Neuronal stem cell (in vitro differentiated cells): ENCODE data around the gene VWF.

Source experiments
- DNase-seq: peaks from one replicate; pipeline ENCODE4 v3.0.0-alpha.2; 2013; ENCODE audit warnings: low spot score
- H2AFZ ChIP-seq: one replicate; pipeline ENCODE4 v1.6.1; 2013; ENCODE audit warnings: mild to moderate bottlenecking, low read length, inconsistent platforms
- H2AK5ac ChIP-seq: 2 replicates; pipeline ENCODE4 v1.6.1; 2013; ENCODE audit warnings: low read depth, mild to moderate bottlenecking, inconsistent platforms, low read length, moderate library complexity, mixed read lengths
- H2BK120ac ChIP-seq: 2 replicates; pipeline ENCODE4 v1.6.1; 2013; ENCODE audit warnings: low read depth, mild to moderate bottlenecking, inconsistent platforms, low read length, moderate library complexity, mixed read lengths
- H2BK12ac ChIP-seq: one replicate; pipeline ENCODE4 v1.6.1; 2013; ENCODE audit warnings: low read length, inconsistent platforms
- H2BK15ac ChIP-seq: 2 replicates; pipeline ENCODE4 v1.6.1; 2013; ENCODE audit warnings: mild to moderate bottlenecking, low read length, inconsistent platforms, mixed read lengths
- H2BK5ac ChIP-seq: one replicate; pipeline ENCODE4 v1.6.1; 2013; ENCODE audit warnings: inconsistent platforms, mild to moderate bottlenecking, low read length, moderate library complexity
- H3K14ac ChIP-seq: one replicate; pipeline ENCODE4 v1.6.1; 2013; ENCODE audit warnings: low read length, inconsistent platforms
- H3K18ac ChIP-seq: 2 replicates; pipeline ENCODE4 v1.6.1; 2013; ENCODE audit warnings: low read length, inconsistent platforms
- H3K23ac ChIP-seq: 2 replicates; pipeline ENCODE4 v1.6.1; 2013; ENCODE audit warnings: low read depth, mild to moderate bottlenecking, mixed read lengths, low read length, inconsistent platforms; ENCODE audit not compliant: poor library complexity
- H3K27ac ChIP-seq: replicated peaks from 3 replicates; pipeline ENCODE4 v1.5.1; 2013; ENCODE audit warnings: low read length, inconsistent platforms
- H3K27me3 ChIP-seq, 3 experiments: 2 replicates each; pipeline ENCODE4 v1.6.1; 2013; ENCODE audit warnings: low read length in 3 of 3, mild to moderate bottlenecking in 2 of 3, inconsistent platforms in 1 of 3, low read depth in 1 of 3, mixed read lengths in 1 of 3, moderate library complexity in 1 of 3; ENCODE audit not compliant: control insufficient read depth in 3 of 3, insufficient read depth in 3 of 3
- H3K36me3 ChIP-seq, 2 donors: replicated peaks in 1 of 2; 2 replicates each; pipeline ENCODE4 v1.6.1; 2013; ENCODE audit warnings: low read length in 2 of 2; ENCODE audit not compliant: control insufficient read depth in 2 of 2, insufficient read depth in 2 of 2
- H3K4ac ChIP-seq: 2 replicates; pipeline ENCODE4 v1.6.1; 2013; ENCODE audit warnings: inconsistent platforms, mild to moderate bottlenecking, low read length, moderate library complexity
- H3K4me1 ChIP-seq, 2 donors: 1 replicate in 1 of 2; 2 replicates in 1 of 2; pipeline ENCODE4 v1.6.1; 2013; ENCODE audit warnings: low read length in 2 of 2, low read depth in 1 of 2; ENCODE audit not compliant: control insufficient read depth in 2 of 2, insufficient read depth in 1 of 2
- H3K4me2 ChIP-seq: one replicate; pipeline ENCODE4 v1.6.1; 2013; ENCODE audit warnings: mild to moderate bottlenecking, low read length, inconsistent platforms; ENCODE audit not compliant: insufficient read depth, poor library complexity, severe bottlenecking
- H3K4me3 ChIP-seq, 2 donors: 2 replicates each; pipeline ENCODE4 v1.5.1; 2013; ENCODE audit warnings: low read length in 2 of 2, mild to moderate bottlenecking in 2 of 2, inconsistent platforms in 1 of 2, moderate library complexity in 1 of 2
- H3K79me1 ChIP-seq: one replicate; pipeline ENCODE4 v1.6.1; 2013; ENCODE audit warnings: low read depth, mild to moderate bottlenecking, inconsistent platforms, low read length, moderate library complexity
- H3K9ac ChIP-seq: one replicate; pipeline ENCODE4 v1.6.1; 2013; ENCODE audit warnings: mild to moderate bottlenecking, low read depth, low read length, inconsistent platforms; ENCODE audit not compliant: poor library complexity
- H3K9me3 ChIP-seq, 2 donors: replicated peaks in 1 of 2; 2 replicates each; pipeline versions ENCODE3 to v1.6.1; 2013; ENCODE audit warnings: low read length in 2 of 2, mild to moderate bottlenecking in 2 of 2, inconsistent platforms in 1 of 2, low read depth in 1 of 2, mixed read lengths in 1 of 2, moderate library complexity in 1 of 2; ENCODE audit not compliant: control insufficient read depth in 2 of 2, insufficient read depth in 1 of 2
- H4K8ac ChIP-seq: one replicate; pipeline ENCODE4 v1.6.1; 2013; ENCODE audit warnings: low read depth, mild to moderate bottlenecking, inconsistent platforms, low read length, moderate library complexity
- H4K91ac ChIP-seq: one replicate; pipeline ENCODE4 v1.6.1; 2013; ENCODE audit warnings: low read length, low read depth, mild to moderate bottlenecking, inconsistent platforms; ENCODE audit not compliant: poor library complexity
- WGBS, 2 donors: extraction: QIAGEN DNeasy Blood & Tissue Kit; methylation state at CpG; one replicate each; pipeline ENCODE4 v1.1.7; 2013; ENCODE audit warnings: missing lambda C conversion rate in 2 of 2, mixed read lengths in 1 of 2; ENCODE audit not compliant: insufficient read length in 2 of 2, insufficient replicate concordance in 1 of 2; ENCODE audit errors: extremely low coverage in 2 of 2; 5-methylcytosine and 5-hydroxymethylcytosine counted together

The VWF gene

GRCh38 chr12:6074979-6075585, 49.4 kb downstream of the VWF start:
- no peak overlapping the region for H4K91ac ChIP-seq
- no CpG with 5 or more reads among the region's 31 CpGs for WGBS, 2 donors

GRCh38 chr12:6074427-6074826, 50.0 kb downstream of the VWF start:
- Histone ChIP-seq H3K4me1 (peaks cover 14 to 37% of the 10 kb centered on the region in 2 donors), H4K8ac (no peak overlapping the region), H3K79me1 (no peaks in the 10 kb centered on the region), H3K23ac (no peak overlapping the region), H2BK12ac (no peak overlapping the region), H3K4me2 (no peak overlapping the region), H2BK15ac (no peak overlapping the region), H3K18ac (peak overlapping the region; percentile 76), H3K4me3 (no peak overlapping the region), H4K91ac (no peak overlapping the region), H3K27me3 (no peaks in the 10 kb centered on the region), H2AFZ (peak overlapping the region; percentile 78), H3K9me3 (no peaks in the 10 kb centered on the region), H3K4ac (no peak overlapping the region), H2BK120ac (no peak overlapping the region), H3K9ac (no peak overlapping the region), H2BK5ac (no peak overlapping the region), H2AK5ac (no peak overlapping the region), H3K14ac (no peak overlapping the region), H3K27ac (no peak overlapping the region), H3K36me3 (no peaks in the 10 kb centered on the region)
- WGBS, 2 donors = no CpG with 5 or more reads among the region's 4 CpGs
- no peak for DNase-seq

More at GRCh38 chr12:6074979-6075585, 49.4 kb downstream of the VWF start:
- Histone ChIP-seq H2BK120ac (no peak overlapping the region), H4K8ac (peak overlapping the region; percentile 25), H3K79me1 (no peaks in the 10 kb centered on the region), H3K4me3 (no peak overlapping the region), H3K14ac (no peak overlapping the region), H3K4ac (no peak overlapping the region), H3K23ac (no peak overlapping the region), H3K9me3 (no peaks in the 10 kb centered on the region), H3K27me3 (no peaks in the 10 kb centered on the region), H3K4me1 (peaks cover 14 to 37% of the 10 kb centered on the region in 2 donors), H3K18ac (peak overlapping the region; percentile 89), H2BK15ac (peak overlapping the region; percentile 93), H2AK5ac (peak overlapping the region; percentile 73), H3K4me2 (no peak overlapping the region), H2BK5ac (peak overlapping the region; percentile 7), H3K36me3 (no peaks in the 10 kb centered on the region), H2AFZ (peak overlapping the region; percentile 78), H2BK12ac (peak overlapping the region; percentile 63), H3K9ac (no peak overlapping the region), H3K27ac (no peak overlapping the region)
- DNase-seq = no peak

DNA sequence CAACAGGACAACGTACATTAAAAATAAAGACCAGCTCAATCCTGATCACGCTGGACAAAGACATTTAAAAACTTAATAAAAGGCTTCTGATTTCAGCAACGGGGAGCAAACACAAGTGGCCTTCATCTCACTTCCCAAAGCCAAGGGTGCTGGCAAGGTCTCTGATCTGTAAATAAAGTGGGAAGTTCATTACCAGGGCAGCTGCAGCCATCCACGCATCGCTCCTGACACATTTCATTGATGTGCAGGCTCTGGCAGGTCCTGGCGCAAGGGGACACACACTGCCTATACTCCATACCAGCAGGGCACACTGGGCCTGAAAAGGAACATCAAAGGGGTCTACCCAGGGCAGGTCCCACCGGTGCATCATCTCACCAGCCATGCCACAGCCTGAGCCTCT, 51.0 kb downstream of the VWF start:
- Histone ChIP-seq H4K8ac (no peak overlapping the region), H2BK5ac (no peak overlapping the region), H3K14ac (peak overlapping the region; percentile 66), H3K9me3 (no peaks in the 10 kb centered on the region), H3K4me3 (no peak overlapping the region), H2BK15ac (peak overlapping the region; percentile 18), H2AFZ (no peak overlapping the region), H3K18ac (peak overlapping the region; percentile 60), H3K4me1 (peaks cover 14 to 33% of the 10 kb centered on the region in 2 donors), H3K36me3 (no peaks in the 10 kb centered on the region), H3K79me1 (no peaks in the 10 kb centered on the region), H3K9ac (no peak overlapping the region), H4K91ac (no peak overlapping the region), H3K4me2 (no peak overlapping the region), H2BK120ac (no peak overlapping the region), H3K27me3 (no peaks in the 10 kb centered on the region), H3K4ac (no peak overlapping the region), H3K23ac (peak overlapping the region; percentile 44), H2AK5ac (peak overlapping the region; percentile 54), H3K27ac (no peak overlapping the region), H2BK12ac (peak overlapping the region; percentile 68)
- no peak for DNase-seq
- no CpG with 5 or more reads among the region's 7 CpGs for WGBS, 2 donors

GRCh38 chr12:6072302-6072752, 52.1 kb downstream of the VWF start:
- H3K27me3 ChIP-seq = no peaks in the 10 kb centered on the region
- no peak overlapping the region for H4K8ac ChIP-seq
- H3K79me1 ChIP-seq = no peaks in the 10 kb centered on the region
- H2BK15ac ChIP-seq = no peak overlapping the region
- no peak overlapping the region for H3K4me2 ChIP-seq
- H2BK120ac ChIP-seq = no peak overlapping the region
- H3K27ac ChIP-seq = no peak overlapping the region
- WGBS, 2 donors = no CpG with 5 or more reads among the region's 10 CpGs
- no peak overlapping the region for H2AK5ac ChIP-seq
- H3K14ac ChIP-seq = no peak overlapping the region
- H3K4me1 ChIP-seq = peaks cover 12 to 27% of the 10 kb centered on the region in 2 donors
- H3K18ac ChIP-seq = no peak overlapping the region
- no peak overlapping the region for H3K9ac ChIP-seq
- no peaks in the 10 kb centered on the region for H3K36me3 ChIP-seq
- no peak overlapping the region for H2BK12ac ChIP-seq
- H2BK5ac ChIP-seq = no peak overlapping the region
- H3K4ac ChIP-seq = no peak overlapping the region
- DNase-seq = no peak
- H4K91ac ChIP-seq = no peak overlapping the region
- no peak overlapping the region for H3K4me3 ChIP-seq
- H3K23ac ChIP-seq = no peak overlapping the region
- H3K9me3 ChIP-seq = no peaks in the 10 kb centered on the region
- H2AFZ ChIP-seq = no peak overlapping the region
